ENCODE results near the gene SEC24D. TPM values are rescaled to one million over a fixed set of nuclear protein-coding genes. Genes with fewer than 3 reads are reported as not detected.

The SEC24D gene
- total and polyA plus RNA-seq, 2 donors (not counting 3 experiments of a cell fraction or from before 2014, with no cell fraction given), result 81.5 to 127 TPM

- no peak overlapping the region for H3K27ac ChIP-seq (ENCODE audit: insufficient read depth, low read depth, low read length)
- POLR2A ChIA-PET, result no interaction called here
Measured at GRCh38 chr4:118760092-118760491, 75.8 kb downstream of the SEC24D start.

More at GRCh38 chr4:118760092-118760491, 75.8 kb downstream of the SEC24D start:
- Histone ChIP-seq H3K79me2 (ENCODE audit: control insufficient read depth, insufficient read depth, low read length) (peaks cover 20% of the 10 kb centered on the region), H2AFZ (ENCODE audit: low read depth, low read length) (no peak overlapping the region), H3K27me3 (ENCODE audit: control insufficient read depth in 2 of 2, insufficient read depth in 2 of 2, low read length in 2 of 2) (no peaks in the 10 kb centered on the region), H3K9me3 (replicated peaks; ENCODE audit: control insufficient read depth, insufficient read depth, low read length) (no peaks in the 10 kb centered on the region), H4K20me1 (replicated peaks; ENCODE audit: control insufficient read depth, extremely low read depth, insufficient read depth, low read length) (no peaks in the 10 kb centered on the region), H3K9ac (replicated peaks; ENCODE audit: extremely low read depth, insufficient read depth, low read length) (no peak overlapping the region), H3K9me1 (replicated peaks; ENCODE audit: control insufficient read depth, extremely low read depth, insufficient read depth, low read length) (no peaks in the 10 kb centered on the region), H3K4me1 (ENCODE audit: control insufficient read depth, extremely low read depth, insufficient read depth, low read length) (peaks cover 7% of the 10 kb centered on the region), H3K4me2 (ENCODE audit: insufficient read depth, low read length) (no peak overlapping the region), H3K36me3 (ENCODE audit: control insufficient read depth in 2 of 2, extremely low read depth in 1 of 2, insufficient read depth in 2 of 2, low read length in 2 of 2) (peaks cover 13 to 30% of the 10 kb centered on the region in 2 experiments), H3K4me3 (replicated peaks in 1 of 3; ENCODE audit: insufficient read depth in 1 of 3, low read depth in 1 of 3, low read length in 3 of 3) (no peak overlapping the region)
- TF ChIP-seq POLR2A (IDR thresholded peaks at IDR 0.05; ENCODE audit: low read depth, low read length) (no peak), POLR2AphosphoS5 (IDR thresholded peaks at IDR 0.05; ENCODE audit: insufficient read depth, low read depth, low read length) (no peak), CTCF (IDR thresholded peaks at IDR 0.05; ENCODE audit: extremely low read depth in 1 of 2, insufficient read depth in 1 of 2, low read depth in 1 of 2, low read length in 2 of 2) (no peak), JUN (IDR thresholded peaks at IDR 0.05; ENCODE audit: borderline replicate concordance, insufficient read depth, insufficient read length, low read depth) (no peak), EZH2 (IDR thresholded peaks at IDR 0.05; ENCODE audit: borderline replicate concordance, low read depth, low read length, severe bottlenecking) (no peak), MYC (IDR thresholded peaks at IDR 0.05; ENCODE audit: low read depth, low read length) (no peak), GATA2 (IDR thresholded peaks at IDR 0.05; ENCODE audit: insufficient read depth, insufficient read length, low read depth, low read length) (no peak), FOS (IDR thresholded peaks at IDR 0.05; ENCODE audit: borderline replicate concordance, insufficient read depth, low read length) (no peak), MAX (IDR thresholded peaks at IDR 0.05; ENCODE audit: insufficient read depth, insufficient read length) (no peak)
- intact Hi-C loops (cut with micrococcal nuclease) (loop anchor here (10.0 kb wide), 1 partner anchor 525 kb away; no protein-coding TSS in a partner anchor), dilution Hi-C loops (cut with MboI; ENCODE audit: extremely low pct_ligation_motif_present, low sequenced_read_pairs) (no loop called here)
- no TSS peak for BruUV-seq (replicated peaks)
- FAIRE-seq (no peak), DNase-seq (ENCODE audit: low read depth, low spot score) (no peak)
- CTCF ChIA-PET, result interaction anchor here (1.4 to 1.5 kb wide), 2 partner anchors 14 to 27 kb away, joined by 3 to 4 read pairs; no protein-coding TSS in a partner anchor
